Ovary (tissue), 3 donors: Measurements from ENCODE around the gene FNIP2.

ENCODE experiments used
- CTCF ChIP-seq, 3 donors: fragments of 450-650 bp in 2 of 3; fragments of 200-600 bp in 1 of 3; IDR thresholded peaks; one replicate each; pipeline versions ENCODE4 v1.5.1 to v1.8.0; 2016 to 2022; ENCODE audit warnings: antibody characterized with exemption in 3 of 3, mild to moderate bottlenecking in 1 of 3
- EP300 ChIP-seq: sonication (generic); formaldehyde crosslinking; IDR thresholded peaks from one replicate; pipeline ENCODE4 v1.6.1; 2017; ENCODE audit warnings: antibody characterized with exemption
- POLR2A ChIP-seq: fragments of 450-650 bp; IDR thresholded peaks from one replicate; pipeline ENCODE4 v1.6.1; 2017; ENCODE audit warnings: antibody characterized with exemption, mild to moderate bottlenecking, moderate library complexity
- donor health status: DM: no; HTN: no; CAD: no.

GRCh38 chr4:158861766-158862165 lies 92.9 kb downstream of the FNIP2 start:
- TF ChIP-seq POLR2A (no peak), CTCF (IDR thresholded peaks at IDR 0.05) (no peak), EP300 (no peak)
